H1 (cell line): Measurements from ENCODE around the gene LITAF. TPM values are rescaled to one million over a fixed set of nuclear protein-coding genes. Genes with fewer than 3 reads are reported as not detected.

Experiments used
- CTCF ChIA-PET: fragments of 300-600 bp; sonication (Branson Sonifier 250); formaldehyde crosslinking; loops from one replicate; lab custom pipeline; 2021; ENCODE audit not compliant: partially characterized antibody; lab: Charles Lee
- POLR2A ChIA-PET: fragments of 300-600 bp; sonication (Branson Sonifier 250); formaldehyde crosslinking; loops from one replicate; lab custom pipeline; 2021; ENCODE audit warnings: inconsistent platforms; ENCODE audit not compliant: partially characterized antibody; lab: Charles Lee
- DNase-seq, 2 experiments: peaks; one replicate each; pipeline versions ENCODE4 v3.0.0 to v3.0.0-alpha.2; 2010 to 2022; ENCODE audit warnings: low spot score in 2 of 2, low read depth in 1 of 2, mixed read lengths in 1 of 2
- FAIRE-seq: peaks from 2 replicates; lab custom pipeline; 2011; peaks lifted over from hg19 to GRCh38; lab: Jason Lieb, UNC
- H2AFZ ChIP-seq: 2 replicates; pipeline ENCODE4 v1.8.1; 2012; ENCODE audit warnings: low read length, inconsistent platforms
- H2AK5ac ChIP-seq: 2 replicates; pipeline ENCODE4 v1.6.1; 2013; ENCODE audit warnings: low read depth, low read length
- H2BK120ac ChIP-seq: replicated peaks from 2 replicates; pipeline ENCODE3; 2013; ENCODE audit warnings: low read depth, low read length, inconsistent platforms
- H2BK12ac ChIP-seq: 2 replicates; pipeline ENCODE4 v1.6.1; 2013; ENCODE audit warnings: low read depth, low read length
- H2BK15ac ChIP-seq: 2 replicates; pipeline ENCODE4 v1.6.1; 2013; ENCODE audit warnings: low read length
- H2BK20ac ChIP-seq: 2 replicates; pipeline ENCODE4 v1.6.1; 2013; ENCODE audit warnings: low read length
- H2BK5ac ChIP-seq: 2 replicates; pipeline ENCODE4 v1.6.1; 2013; ENCODE audit warnings: low read depth, low read length
- H3K14ac ChIP-seq: 2 replicates; pipeline ENCODE4 v1.6.1; 2013; ENCODE audit warnings: inconsistent platforms; ENCODE audit not compliant: insufficient read length
- H3K18ac ChIP-seq: 2 replicates; pipeline ENCODE4 v1.6.1; 2013; ENCODE audit warnings: low read length; ENCODE audit errors: extremely low read depth
- H3K23ac ChIP-seq: 2 replicates; pipeline ENCODE4 v1.6.1; 2013; ENCODE audit warnings: inconsistent platforms; ENCODE audit not compliant: insufficient read length
- H3K23me2 ChIP-seq: 2 replicates; pipeline ENCODE4 v1.6.1; 2013; ENCODE audit warnings: low read depth, low read length
- H3K27ac ChIP-seq: 2 replicates; pipeline ENCODE4 v1.6.1; 2011; ENCODE audit warnings: low read depth, low read length, inconsistent platforms
- H3K27me3 ChIP-seq, 4 experiments: replicated peaks in 1 of 4; 1 replicate in 1 of 4; 2 replicates in 3 of 4; pipeline versions ENCODE4 v1.6.1 to v1.8.1; 2011 to 2013; ENCODE audit warnings: low read length in 3 of 4, mild to moderate bottlenecking in 3 of 4, inconsistent platforms in 2 of 4, mixed read lengths in 2 of 4, moderate library complexity in 1 of 4; ENCODE audit not compliant: control insufficient read depth in 3 of 4, insufficient read depth in 3 of 4; ENCODE audit errors: extremely low read depth in 1 of 4
- H3K36me3 ChIP-seq, 4 experiments: 2 replicates each; pipeline versions ENCODE4 v1.6.1 to v1.8.1; 2011 to 2013; ENCODE audit warnings: mild to moderate bottlenecking in 4 of 4, low read length in 3 of 4, moderate library complexity in 2 of 4, control low read depth in 1 of 4, inconsistent platforms in 1 of 4; ENCODE audit not compliant: insufficient read depth in 4 of 4, control insufficient read depth in 2 of 4
- H3K4ac ChIP-seq: replicated peaks from 2 replicates; pipeline ENCODE3; 2013; ENCODE audit warnings: low read length, low read depth, mixed read lengths, inconsistent platforms; ENCODE audit not compliant: insufficient read length
- H3K4me1 ChIP-seq, 4 experiments: replicated peaks in 1 of 4; 1 replicate in 1 of 4; 2 replicates in 3 of 4; pipeline versions ENCODE4 v1.6.1 to v1.8.1; 2011 to 2013; ENCODE audit warnings: low read length in 3 of 4, inconsistent platforms in 2 of 4, mixed read lengths in 1 of 4; ENCODE audit not compliant: insufficient read depth in 4 of 4, control insufficient read depth in 3 of 4
- H3K4me2 ChIP-seq, 2 experiments: 2 replicates each; pipeline versions ENCODE4 v1.6.1 to v1.8.1; 2011 to 2013; ENCODE audit warnings: low read depth in 2 of 2, low read length in 2 of 2, control low read depth in 1 of 2, inconsistent platforms in 1 of 2, mild to moderate bottlenecking in 1 of 2; ENCODE audit not compliant: insufficient read depth in 1 of 2
- H3K4me3 ChIP-seq, 4 experiments: fragments of 200-600, 300-600 bp in 1 of 4; sonication (generic), shearing (Covaris generic), sonication (Bioruptor Twin) in 1 of 4; 2 replicates each; pipeline versions ENCODE4 v1.5.1 to v1.8.1; 2011 to 2016; ENCODE audit warnings: low read length in 4 of 4, low read depth in 3 of 4, control low read depth in 2 of 4, inconsistent platforms in 2 of 4, mild to moderate bottlenecking in 2 of 4, mixed read lengths in 1 of 4, moderate library complexity in 1 of 4; ENCODE audit not compliant: insufficient read depth in 2 of 4; ENCODE audit errors: extremely low read depth in 1 of 4
- H3K56ac ChIP-seq: replicated peaks from 2 replicates; pipeline ENCODE3; 2013; ENCODE audit warnings: low read depth, mild to moderate bottlenecking, mixed read lengths, low read length, inconsistent platforms; ENCODE audit not compliant: insufficient read length
- H3K79me1 ChIP-seq: 2 replicates; pipeline ENCODE4 v1.6.1; 2013; ENCODE audit warnings: low read depth, low read length, control low read depth
- H3K79me2 ChIP-seq, 2 experiments: 2 replicates each; pipeline versions ENCODE4 v1.6.1 to v1.8.1; 2012 to 2013; ENCODE audit warnings: low read length in 2 of 2, mild to moderate bottlenecking in 2 of 2, inconsistent platforms in 1 of 2; ENCODE audit not compliant: insufficient read depth in 2 of 2, control insufficient read depth in 1 of 2
- H3K9ac ChIP-seq, 4 experiments: replicated peaks in 1 of 4; 1 replicate in 1 of 4; 2 replicates in 3 of 4; pipeline versions ENCODE4 v1.6.1 to v1.8.1; 2011 to 2013; ENCODE audit warnings: low read depth in 3 of 4, low read length in 3 of 4, control low read depth in 2 of 4, mild to moderate bottlenecking in 2 of 4, moderate library complexity in 2 of 4, inconsistent platforms in 1 of 4; ENCODE audit errors: extremely low read depth in 1 of 4
- H3K9me3 ChIP-seq, 2 experiments: 2 replicates each; pipeline versions ENCODE4 v1.6.1 to v1.8.1; 2012 to 2013; ENCODE audit warnings: mild to moderate bottlenecking in 2 of 2, moderate library complexity in 2 of 2, control low read depth in 1 of 2, inconsistent platforms in 1 of 2, low read depth in 1 of 2, low read length in 1 of 2, mixed read lengths in 1 of 2; ENCODE audit not compliant: insufficient read depth in 2 of 2
- H4K20me1 ChIP-seq, 2 experiments: replicated peaks in 1 of 2; 2 replicates each; pipeline versions ENCODE3 to v1.8.1; 2011 to 2013; ENCODE audit warnings: inconsistent platforms in 2 of 2, low read length in 2 of 2, mild to moderate bottlenecking in 1 of 2; ENCODE audit not compliant: insufficient read depth in 2 of 2, control insufficient read depth in 1 of 2
- H4K5ac ChIP-seq: 2 replicates; pipeline ENCODE4 v1.6.1; 2013; ENCODE audit warnings: low read length, low read depth, mixed read lengths, inconsistent platforms; ENCODE audit not compliant: insufficient read length
- H4K8ac ChIP-seq: 2 replicates; pipeline ENCODE4 v1.8.0; 2013; ENCODE audit warnings: mild to moderate bottlenecking, moderate library complexity, low read length, inconsistent platforms; ENCODE audit not compliant: insufficient read depth; ENCODE audit errors: extremely low read depth
- H4K91ac ChIP-seq: replicated peaks from 2 replicates; pipeline ENCODE3; 2013; ENCODE audit warnings: low read length, mixed read lengths, inconsistent platforms; ENCODE audit not compliant: insufficient read length
- BACH1 ChIP-seq: IDR thresholded peaks from 2 replicates; pipeline ENCODE4 v1.6.1; 2012; ENCODE audit warnings: low read length, improper control_type of control experiment
- E2F6 ChIP-seq: IDR thresholded peaks from 2 replicates; pipeline ENCODE4 v1.6.1; 2012; ENCODE audit warnings: inconsistent platforms
- HDAC6 ChIP-seq: IDR thresholded peaks from one replicate; pipeline ENCODE4 v1.7.1; 2012; ENCODE audit warnings: low read depth, mild to moderate bottlenecking, inconsistent platforms, low read length, moderate library complexity
- KDM5A ChIP-seq: fragments of 200-600 bp; IDR thresholded peaks from 2 replicates; pipeline ENCODE4 v1.7.1; 2012; ENCODE audit warnings: mild to moderate bottlenecking, low read length, inconsistent platforms, mixed read lengths
- MAFK ChIP-seq: IDR thresholded peaks from 2 replicates; pipeline ENCODE4 v1.6.1; 2012; ENCODE audit warnings: low read depth, mild to moderate bottlenecking, improper control_type of control experiment, low read length
- MAX ChIP-seq: IDR thresholded peaks from 2 replicates; pipeline ENCODE4 v1.6.1; 2012; ENCODE audit warnings: inconsistent platforms
- NRF1 ChIP-seq: IDR thresholded peaks from 2 replicates; pipeline ENCODE4 v1.6.1; 2011; ENCODE audit warnings: mild to moderate bottlenecking, low read depth, low read length, improper control_type of control experiment
- RAD21 ChIP-seq, 2 experiments: IDR thresholded peaks in 1 of 2; conservative IDR thresholded peaks in 1 of 2; 2 replicates each; pipeline ENCODE4 v1.6.1; 2011; ENCODE audit warnings: low read depth in 2 of 2, low read length in 2 of 2, improper control_type of control experiment in 1 of 2, inconsistent platforms in 1 of 2, mild to moderate bottlenecking in 1 of 2, moderate library complexity in 1 of 2
- SIX5 ChIP-seq: IDR thresholded peaks from 2 replicates; pipeline ENCODE4 v1.6.1; 2011; ENCODE audit warnings: mild to moderate bottlenecking, low read depth, low read length
- SP2 ChIP-seq: IDR thresholded peaks from 2 replicates; pipeline ENCODE4 v1.6.1; 2012; ENCODE audit warnings: mild to moderate bottlenecking, low read length, inconsistent platforms
- SP4 ChIP-seq: IDR thresholded peaks from 2 replicates; pipeline ENCODE4 v1.6.1; 2012; ENCODE audit warnings: low read length, inconsistent platforms
- SUZ12 ChIP-seq: fragments of 200-600 bp; sonication (generic); IDR thresholded peaks from 2 replicates; pipeline ENCODE4 v1.6.1; 2012; ENCODE audit warnings: mild to moderate bottlenecking, inconsistent platforms, low read length, moderate library complexity, mixed read lengths
- TAF1 ChIP-seq: IDR thresholded peaks from 2 replicates; pipeline ENCODE4 v1.6.1; 2011; ENCODE audit warnings: mild to moderate bottlenecking, low read depth, low read length
- YY1 ChIP-seq: IDR thresholded peaks from 2 replicates; pipeline ENCODE4 v1.6.1; 2011; ENCODE audit warnings: low read depth, mild to moderate bottlenecking, low read length
- WGBS, 2 experiments: shearing (Covaris generic) in 1 of 2; methylation state at CpG; one replicate each; pipeline versions ENCODE4 v1.1.6 to v1.1.7; 2013 to 2015; ENCODE audit warnings: low lambda C conversion rate in 2 of 2, mixed read lengths in 2 of 2, inconsistent platforms in 1 of 2, low coverage in 1 of 2, missing lambda C conversion rate in 1 of 2; ENCODE audit not compliant: insufficient replicate concordance in 2 of 2, insufficient coverage in 1 of 2, insufficient read length in 1 of 2; ENCODE audit errors: extremely low coverage in 1 of 2, missing lambda C conversion rate in 1 of 2; 5-methylcytosine and 5-hydroxymethylcytosine counted together
- polyA plus RNA-seq, 7 experiments: library from polyadenylated mRNA; depleted of rRNA in 3 of 7; stranded (reverse) in 5 of 7; unstranded in 2 of 7; fragments of >200 nt in 5 of 7; fragments of 200-250 nt in 2 of 7; gene quantifications; 1 replicate in 5 of 7; 2 replicates in 1 of 7; 4 replicates in 1 of 7; pipeline versions ENCODE4 v1.2.1 to v1.2.3, GENCODE V29; 2011 to 2013; ENCODE audit warnings: missing spikeins in 2 of 7, mixed read lengths in 2 of 7
- total RNA-seq: library from RNA; stranded (reverse); fragmentation: NEBNext Ultra II Directional; extraction: Animal tissue kit (Norgen Biotek cat#: 25700); gene quantifications from 2 replicates; pipeline ENCODE4 v1.2.1, GENCODE V29; 2021

The LITAF gene
- total and polyA plus RNA-seq, 2 of the 8 experiments (the other 6 are each of a cell fraction or from before 2014, with no cell fraction given), result 165 to 205 TPM

GRCh38 chr16:11589198-11589550, 2.5 kb upstream of the LITAF start:
- H3K4me2 ChIP-seq, result no peak overlapping the region
- WGBS, 2 experiments, result 95% methylated on average over 1 of the region's 1 CpG; no CpG with 5 or more reads in 1 of the 2 experiments
- no peak overlapping the region for H3K27ac ChIP-seq
- no peak overlapping the region for H2BK120ac ChIP-seq
- H3K4ac ChIP-seq, result no peak overlapping the region
- DNase-seq (no peak), FAIRE-seq (no peak)
- H3K79me1 ChIP-seq, result peaks cover 9% of the 10 kb centered on the region
- no peak overlapping the region for H3K18ac ChIP-seq
- H3K27me3 ChIP-seq, result peaks cover 0 to 12% (median 9%) of the 10 kb centered on the region in 4 experiments; a peak in 5 of 7 replicates
- H2BK12ac ChIP-seq, result no peak overlapping the region
- no peak overlapping the region for H3K56ac ChIP-seq
- no peak overlapping the region for H2BK15ac ChIP-seq
- H4K91ac ChIP-seq, result no peak overlapping the region
- no peak overlapping the region for H4K5ac ChIP-seq
- no peak overlapping the region for H3K23ac ChIP-seq
- no peaks in the 10 kb centered on the region; a peak in 1 of 4 replicates for H3K9me3 ChIP-seq
- H2BK20ac ChIP-seq, result no peak overlapping the region
- H3K4me1 ChIP-seq, result peaks cover 10 to 16% (median 12%) of the 10 kb centered on the region in 4 experiments
- H3K14ac ChIP-seq, result no peak overlapping the region
- peaks cover 0 to 4% of the 10 kb centered on the region in 2 experiments for H4K20me1 ChIP-seq
- no peak overlapping the region for H3K9ac ChIP-seq
- H2AFZ ChIP-seq, result no peak overlapping the region
- no peaks in the 10 kb centered on the region for H3K36me3 ChIP-seq
- POLR2A ChIA-PET, result interaction anchor here (0.6 kb wide), 1 partner anchor 161 kb away, joined by 3 read pairs; no protein-coding TSS in a partner anchor
- no peak overlapping the region for H2BK5ac ChIP-seq
- CTCF ChIA-PET, result interaction anchor here (0.8 to 2.7 kb wide), 3 partner anchors 49 to 208 kb away, joined by 3 to 12 read pairs (median 5); no protein-coding TSS in a partner anchor
- peaks cover 7% of the 10 kb centered on the region for H3K23me2 ChIP-seq
- no peak overlapping the region for H3K4me3 ChIP-seq
- H4K8ac ChIP-seq, result no peak overlapping the region
- peaks cover 0 to 25% of the 10 kb centered on the region in 2 experiments; a peak in 3 of 4 replicates for H3K79me2 ChIP-seq
- no peak overlapping the region for H2AK5ac ChIP-seq
- TF ChIP-seq MAFK (no peak), KDM5A (no peak), SUZ12 (no peak), NRF1 (no peak), HDAC6 (no peak), TAF1 (no peak), BACH1 (no peak), E2F6 (no peak), SP4 (no peak), SP2 (no peak), RAD21 (IDR thresholded peaks at IDR 0.05 in 1 of 2, conservative IDR thresholded peaks at IDR 0.05 in 1 of 2; ENCODE audit: low read depth in 2 of 2, low read length in 2 of 2) (no peak), SIX5 (no peak), MAX (no peak), YY1 (no peak)
